Stomach (tissue), 9 donors: ENCODE data around the gene KCNT2. TPM values are rescaled to one million over a fixed set of nuclear protein-coding genes. Genes with fewer than 3 reads are reported as not detected.

ENCODE experiments used
- DNase-seq, 2 donors: peaks; one replicate each; pipeline versions ENCODE4 v3.0.0 to v3.0.0-alpha.2; 2013 to 2019
- H3K27ac ChIP-seq, 5 donors: fragments of 200-600 bp in 4 of 5; sonication (generic) in 4 of 5; one replicate each; pipeline ENCODE4 v1.5.1; 2013 to 2019; ENCODE audit warnings: mild to moderate bottlenecking in 1 of 5, moderate library complexity in 1 of 5
- H3K27me3 ChIP-seq, 3 donors: fragments of 200-600 bp; sonication (generic); one replicate each; pipeline ENCODE4 v1.5.1; 2017 to 2019; ENCODE audit warnings: mixed run types in 1 of 3
- H3K36me3 ChIP-seq, 4 donors: fragments of 200-600 bp; sonication (generic); 1 replicate in 3 of 4; 2 replicates in 1 of 4; pipeline ENCODE4 v1.5.1; 2016 to 2019
- H3K4me1 ChIP-seq, 4 donors: fragments of 200-600 bp; sonication (generic); one replicate each; pipeline ENCODE4 v1.5.1; 2016 to 2019
- H3K4me3 ChIP-seq, 4 donors: fragments of 200-600 bp; sonication (generic) in 3 of 4; one replicate each; pipeline ENCODE4 v1.5.1; 2016 to 2019; ENCODE audit warnings: mild to moderate bottlenecking in 1 of 4
- H3K9me3 ChIP-seq, 4 donors: fragments of 200-600 bp; sonication (generic); one replicate each; pipeline ENCODE4 v1.5.1; 2016 to 2019
- CTCF ChIP-seq, 7 experiments: fragments of 450-650 bp in 4 of 7; fragments of 200-600 bp in 3 of 7; sonication (generic) in 3 of 7; IDR thresholded peaks; one replicate each; pipeline ENCODE4 v1.5.1; 2016 to 2019; ENCODE audit warnings: antibody characterized with exemption in 7 of 7, control low read depth in 2 of 7, mild to moderate bottlenecking in 1 of 7
- EP300 ChIP-seq: sonication (generic); formaldehyde crosslinking; IDR thresholded peaks from one replicate; pipeline ENCODE4 v1.6.1; 2017; ENCODE audit warnings: antibody characterized with exemption
- POLR2A ChIP-seq, 4 donors: fragments of 450-650 bp; IDR thresholded peaks; one replicate each; pipeline ENCODE4 v1.6.1; 2016; ENCODE audit warnings: antibody characterized with exemption in 4 of 4, control low read depth in 2 of 4, mild to moderate bottlenecking in 1 of 4, moderate library complexity in 1 of 4
- POLR2AphosphoS5 ChIP-seq, 3 donors: sonication (generic); formaldehyde crosslinking; IDR thresholded peaks; one replicate each; pipeline ENCODE4 v1.6.1; 2016; ENCODE audit warnings: antibody characterized with exemption in 3 of 3
- WGBS, 5 donors: extraction: QIAGEN DNeasy Blood & Tissue Kit in 3 of 5; methylation state at CpG; one replicate each; pipeline versions ENCODE4 v1.1.5 to v1.1.7; 2013 to 2018; 5-methylcytosine and 5-hydroxymethylcytosine counted together
- intact Hi-C: fragments of 100-400 bp; cut with DNase I; formaldehyde crosslinking; loops from one replicate; pipeline ENCODE4 v1.15.1; 2023; ENCODE audit warnings: low total_unique reads
- polyA plus RNA-seq, 3 donors: library from polyadenylated mRNA; stranded (reverse); fragments of 200-250 nt; gene quantifications; one replicate each; pipeline ENCODE4 v1.2.3, GENCODE V29; 2013
- total RNA-seq, 5 donors: library from RNA; depleted of rRNA; stranded (reverse); fragments of >200 nt; gene quantifications; one replicate each; pipeline versions ENCODE4 v1.1.0 to v1.2.3, GENCODE V29; 2014 to 2016
- donor health status: healthy with polysubstance abuse.
- donor health status: Bipolar disorder and iron deficiency.
- donor health status: healthy.

KCNT2 gene
- total and polyA plus RNA-seq, 8 donors, result 0.29 to 32.3 (median 0.93) TPM

GRCh38 chr1:196550731-196551130 is 57.5 kb downstream of the KCNT2 start:
- H3K4me1 ChIP-seq, result no peaks in the 10 kb centered on the region
- intact Hi-C loops, result no loop called here
- TF ChIP-seq CTCF (IDR thresholded peaks at IDR 0.05) (no peak), POLR2AphosphoS5 (IDR thresholded peaks at IDR 0.05) (no peak), EP300 (no peak)
- no peak overlapping the region for H3K4me3 ChIP-seq
- peak in 1 of 2 donors; percentile 16 for DNase-seq
- H3K36me3 ChIP-seq, result no peaks in the 10 kb centered on the region
- no peak overlapping the region for H3K27ac ChIP-seq
- H3K9me3 ChIP-seq, result peaks cover 0 to 8% (median 0%) of the 10 kb centered on the region in 4 donors
- no peaks in the 10 kb centered on the region for H3K27me3 ChIP-seq

GRCh38 chr1:196546272-196547111 is 61.7 kb downstream of the KCNT2 start:
- DNase-seq, result no peak
- H3K4me1 ChIP-seq, result no peaks in the 10 kb centered on the region
- no peaks in the 10 kb centered on the region for H3K36me3 ChIP-seq
- H3K27me3 ChIP-seq, result no peaks in the 10 kb centered on the region
- H3K27ac ChIP-seq, result no peak overlapping the region
- H3K4me3 ChIP-seq, result no peak overlapping the region
- WGBS, 5 donors, result 70 to 84% (median 75%) methylated on average over 3 of the region's 3 CpGs
- TF ChIP-seq POLR2AphosphoS5 (IDR thresholded peaks at IDR 0.05), result no peak
- no peak for TF ChIP-seq POLR2A (IDR thresholded peaks at IDR 0.05)
- no peak for TF ChIP-seq EP300
- TF ChIP-seq CTCF (IDR thresholded peaks at IDR 0.05), result no peak
- intact Hi-C loops, result no loop called here
- no peaks in the 10 kb centered on the region for H3K9me3 ChIP-seq

- no peak for DNase-seq
- H3K4me1 ChIP-seq, result no peaks in the 10 kb centered on the region
- no peak for TF ChIP-seq POLR2A (IDR thresholded peaks at IDR 0.05)
- no peak for TF ChIP-seq CTCF (IDR thresholded peaks at IDR 0.05)
- TF ChIP-seq POLR2AphosphoS5 (IDR thresholded peaks at IDR 0.05), result no peak
- TF ChIP-seq EP300, result no peak
- no peaks in the 10 kb centered on the region for H3K36me3 ChIP-seq
- no peak overlapping the region for H3K4me3 ChIP-seq
- WGBS, 5 donors, result 88 to 100% (median 96%) methylated on average over 1 of the region's 1 CpG
- intact Hi-C loops, result no loop called here
- H3K27me3 ChIP-seq, result no peaks in the 10 kb centered on the region
- no peaks in the 10 kb centered on the region for H3K9me3 ChIP-seq
- H3K27ac ChIP-seq, result no peak overlapping the region
These were observed 63.0 kb downstream of the KCNT2 start for GRCh38 chr1:196545222-196545621.

- Histone ChIP-seq H3K9me3 (no peaks in the 10 kb centered on the region), H3K4me3 (no peak overlapping the region), H3K4me1 (no peaks in the 10 kb centered on the region), H3K27me3 (no peaks in the 10 kb centered on the region), H3K27ac (no peak overlapping the region), H3K36me3 (no peaks in the 10 kb centered on the region)
- DNase-seq, result no peak
- TF ChIP-seq CTCF (IDR thresholded peaks at IDR 0.05), result no peak
- no peak for TF ChIP-seq POLR2A (IDR thresholded peaks at IDR 0.05)
- no peak for TF ChIP-seq EP300
- TF ChIP-seq POLR2AphosphoS5 (IDR thresholded peaks at IDR 0.05), result no peak
- WGBS, 5 donors, result 41 to 63% (median 44%) methylated on average over 1 of the region's 1 CpG
- intact Hi-C loops, result no loop called here
These were observed 63.6 kb downstream of the KCNT2 start for GRCh38 chr1:196544617-196545016.
